Jurkat, Clone E6-1 (cell line): ENCODE measurements around the gene ATG16L2.
"Not testable (repeated sequence)": the region's sequence is repeated elsewhere in the genome, so short reads cannot be mapped to it uniquely, and the experiment has no call there.

Experiments used
- DNase-seq: peaks from one replicate; pipeline ENCODE4 v3.0.0-alpha.2; 2011; ENCODE audit warnings: low read depth, low spot score
- H3K4me3 ChIP-seq: 2 replicates; pipeline ENCODE4 v1.5.1; 2011; ENCODE audit warnings: mild to moderate bottlenecking, low read length, control low read depth, moderate library complexity

The ATG16L2 gene

DNA sequence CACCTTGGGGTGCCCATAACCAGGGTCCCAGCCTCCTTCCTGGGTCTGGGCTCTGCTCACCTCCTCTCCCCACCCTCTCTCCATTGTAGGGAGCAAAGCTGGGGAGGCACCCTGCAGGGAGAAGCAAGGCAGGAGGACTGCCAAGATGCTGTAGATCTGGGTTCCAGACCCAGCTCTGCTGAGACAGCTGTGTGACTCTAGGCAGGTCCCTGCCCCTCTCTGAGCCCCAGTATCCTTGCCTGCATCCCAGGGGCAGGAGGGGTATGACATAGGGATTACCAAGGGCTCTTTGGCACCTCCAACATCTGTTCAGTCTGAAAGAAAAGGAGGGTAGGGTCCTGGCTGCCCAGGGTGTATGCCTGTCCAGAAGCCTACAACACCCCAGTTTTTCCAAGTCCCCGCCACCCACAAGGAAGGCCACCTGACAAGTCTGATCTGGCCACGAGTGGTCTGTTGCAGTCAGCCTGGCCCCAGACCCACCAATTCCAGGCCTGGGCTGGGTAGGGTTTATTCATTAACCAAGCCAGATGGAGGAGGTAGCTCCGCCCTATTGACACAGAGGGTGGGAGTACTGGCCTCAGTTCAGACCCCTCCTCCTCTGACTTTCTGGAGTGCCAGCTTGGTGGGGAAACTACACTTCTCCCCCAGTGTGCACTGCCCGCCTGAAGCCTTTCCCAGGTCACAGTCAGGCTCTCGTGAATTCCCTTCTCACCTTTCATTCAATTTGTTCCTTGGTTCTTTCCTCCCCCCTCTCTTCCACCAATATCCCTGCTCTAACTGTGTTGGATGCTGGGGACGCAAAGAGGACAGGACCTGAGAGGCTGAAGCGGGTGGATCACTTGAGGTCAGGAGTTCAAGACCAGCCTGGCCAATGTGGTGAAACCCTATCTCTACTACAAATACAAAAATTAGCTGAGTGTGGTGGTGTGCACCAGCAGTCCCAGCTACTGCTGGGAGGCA is 35.4 kb upstream of the ATG16L2 start:
- no peak overlapping the region for H3K4me3 ChIP-seq
- no peak for DNase-seq

- DNase-seq, result no peak
- H3K4me3 ChIP-seq, result no peak overlapping the region
These were observed 34.6 kb upstream of the ATG16L2 start for GRCh38 chr11:72779495-72780128.

- no peak overlapping the region for H3K4me3 ChIP-seq
- no peak for DNase-seq
These were observed 33.7 kb upstream of the ATG16L2 start for GRCh38 chr11:72780296-72781062.

- no peak overlapping the region; the same call in 1 of the 2 replicates for H3K4me3 ChIP-seq
- DNase-seq, result no peak
These were observed 33.2 kb upstream of the ATG16L2 start for GRCh38 chr11:72781063-72781312.

DNA sequence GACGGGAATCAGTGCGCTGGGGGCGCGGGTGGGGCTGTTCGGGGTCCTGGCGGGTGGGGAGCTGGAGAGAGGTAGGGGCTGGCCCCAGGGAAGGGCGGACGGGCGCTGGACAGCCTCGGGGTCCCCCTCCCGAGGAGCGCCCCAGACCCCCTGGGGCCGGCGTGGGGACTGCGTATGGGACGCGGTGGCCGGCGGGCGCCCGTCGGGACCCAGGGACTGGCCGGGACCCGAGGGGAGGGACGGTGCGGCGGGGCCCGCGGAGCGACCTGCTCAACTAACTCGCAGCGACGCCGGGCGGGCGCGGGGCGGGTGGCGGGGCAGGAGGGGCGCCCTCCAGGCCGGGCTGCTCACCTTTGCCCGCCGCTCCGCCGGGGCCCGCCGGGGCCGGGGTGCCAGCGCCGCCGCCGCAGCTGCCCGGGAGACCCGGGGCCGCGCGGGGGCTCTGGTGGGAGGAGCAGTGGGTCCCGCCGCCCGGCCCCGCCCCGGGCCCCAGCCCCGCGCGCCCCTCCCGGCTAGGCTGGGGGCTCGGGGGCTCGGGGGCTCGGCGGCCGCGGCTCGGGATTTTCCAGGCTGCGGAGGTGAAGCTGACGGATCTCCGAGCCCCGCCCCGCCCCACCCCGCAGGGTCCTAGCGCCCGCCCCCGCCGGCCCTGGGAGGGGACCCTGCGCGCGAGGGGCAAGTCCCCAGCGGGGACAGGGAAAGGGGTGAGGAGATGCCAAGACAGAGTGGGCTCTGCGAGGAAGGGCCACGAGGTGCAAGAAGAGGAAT is 32.7 kb upstream of the ATG16L2 start:
- DNase-seq, result no peak
- peak overlapping the region; percentile 43 for H3K4me3 ChIP-seq

DNA sequence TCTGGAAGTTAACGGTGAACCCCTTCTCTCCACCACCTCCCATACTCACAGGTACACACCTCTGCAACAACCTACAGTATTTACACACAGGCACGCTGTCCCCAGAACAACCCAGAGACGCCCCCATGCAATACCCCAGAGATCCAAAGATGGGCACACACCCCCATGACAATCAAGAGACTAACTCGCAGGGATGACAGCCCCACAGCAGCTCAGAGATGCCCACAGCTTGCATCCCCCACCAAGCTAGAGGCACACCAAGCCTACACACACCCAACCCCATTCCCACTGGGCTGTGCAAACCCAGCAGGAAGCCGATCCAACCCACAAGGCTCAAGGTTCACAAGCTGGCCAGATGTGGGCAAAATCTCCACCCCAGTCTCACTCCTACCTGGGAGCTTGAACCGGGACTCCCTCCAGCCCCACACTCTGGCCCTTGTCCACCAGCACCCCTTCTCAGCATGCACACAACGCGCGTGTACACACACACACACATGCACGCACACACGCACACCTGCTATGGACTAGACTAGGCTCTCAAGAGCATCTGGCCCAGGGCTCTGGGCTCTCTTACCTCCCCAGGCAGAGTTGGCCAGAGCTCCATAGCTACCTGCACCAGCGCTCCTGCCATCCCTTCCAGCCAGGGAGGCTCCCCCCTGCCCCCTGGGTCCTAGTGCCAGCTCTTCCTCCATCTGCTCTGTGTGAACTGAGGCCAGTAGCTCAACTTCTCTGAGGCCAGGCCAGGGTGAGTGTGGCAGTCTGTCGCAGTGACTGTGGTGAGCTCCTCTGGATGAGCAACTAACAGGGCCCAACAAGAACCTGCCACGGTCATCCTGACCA is 31.9 kb upstream of the ATG16L2 start:
- peak overlapping the region; percentile 43 for H3K4me3 ChIP-seq
- no peak for DNase-seq

DNA sequence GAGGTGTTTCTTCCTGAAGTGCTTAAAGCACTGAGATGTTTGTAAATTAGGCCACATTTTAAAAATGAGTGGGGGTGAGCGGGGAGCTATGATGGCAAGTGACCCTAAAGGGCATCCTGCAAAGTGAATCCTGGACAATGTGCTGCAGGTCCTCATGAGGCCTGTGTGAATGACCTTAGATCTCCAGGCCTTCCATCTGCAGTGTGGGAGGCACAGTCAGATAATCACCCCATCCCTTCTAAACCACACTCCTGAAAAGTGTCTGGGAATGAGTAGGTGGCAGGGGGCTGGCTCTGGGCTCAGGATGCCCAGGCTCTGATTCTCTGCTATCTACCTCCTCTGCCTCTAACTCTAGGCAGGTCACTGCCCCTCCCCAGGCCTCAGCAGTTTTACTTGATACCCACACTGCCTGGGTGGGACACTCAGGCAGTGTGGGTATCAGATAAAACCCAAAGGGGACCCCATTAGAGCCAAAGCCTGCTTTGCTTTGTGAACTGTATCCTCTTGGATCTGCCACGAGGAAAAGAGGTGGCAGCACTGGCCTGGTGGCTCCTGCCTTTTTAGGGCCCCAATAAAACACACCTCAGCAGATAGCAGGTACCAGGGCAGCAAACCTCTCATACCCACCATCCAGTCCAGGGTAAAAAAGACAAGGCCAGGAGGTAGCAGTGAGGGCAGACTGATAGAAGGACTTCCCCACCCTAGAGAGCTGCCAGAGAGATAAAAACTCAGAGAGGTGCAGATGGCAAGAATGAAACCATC is 30.9 kb upstream of the ATG16L2 start:
- H3K4me3 ChIP-seq, result no peak overlapping the region
- DNase-seq, result no peak

DNA sequence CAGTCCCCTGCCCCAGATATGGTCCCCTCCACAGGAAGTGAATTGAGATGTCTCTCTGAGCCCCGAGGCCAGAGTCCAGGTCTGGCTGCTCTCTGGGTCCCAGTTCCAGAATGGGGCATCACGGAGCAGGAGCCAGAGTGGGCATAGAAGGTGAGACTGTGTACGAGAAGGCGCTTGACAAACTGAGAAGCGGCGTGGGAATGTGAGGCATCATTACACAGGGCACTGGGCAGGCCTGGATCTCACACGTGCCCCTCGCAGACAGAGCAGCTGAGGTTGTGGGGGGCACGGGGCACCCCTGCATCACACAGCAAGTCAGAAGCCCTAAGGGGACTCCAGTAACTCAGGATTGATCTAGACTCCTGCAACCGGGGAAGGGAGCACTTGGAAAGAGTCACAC is 29.5 kb upstream of the ATG16L2 start:
- H3K4me3 ChIP-seq, result no peak overlapping the region
- no peak for DNase-seq

GRCh38 chr11:72786305-72787215 is 27.7 kb upstream of the ATG16L2 start:
- DNase-seq, result no peak
- H3K4me3 ChIP-seq, result no peak overlapping the region

DNA sequence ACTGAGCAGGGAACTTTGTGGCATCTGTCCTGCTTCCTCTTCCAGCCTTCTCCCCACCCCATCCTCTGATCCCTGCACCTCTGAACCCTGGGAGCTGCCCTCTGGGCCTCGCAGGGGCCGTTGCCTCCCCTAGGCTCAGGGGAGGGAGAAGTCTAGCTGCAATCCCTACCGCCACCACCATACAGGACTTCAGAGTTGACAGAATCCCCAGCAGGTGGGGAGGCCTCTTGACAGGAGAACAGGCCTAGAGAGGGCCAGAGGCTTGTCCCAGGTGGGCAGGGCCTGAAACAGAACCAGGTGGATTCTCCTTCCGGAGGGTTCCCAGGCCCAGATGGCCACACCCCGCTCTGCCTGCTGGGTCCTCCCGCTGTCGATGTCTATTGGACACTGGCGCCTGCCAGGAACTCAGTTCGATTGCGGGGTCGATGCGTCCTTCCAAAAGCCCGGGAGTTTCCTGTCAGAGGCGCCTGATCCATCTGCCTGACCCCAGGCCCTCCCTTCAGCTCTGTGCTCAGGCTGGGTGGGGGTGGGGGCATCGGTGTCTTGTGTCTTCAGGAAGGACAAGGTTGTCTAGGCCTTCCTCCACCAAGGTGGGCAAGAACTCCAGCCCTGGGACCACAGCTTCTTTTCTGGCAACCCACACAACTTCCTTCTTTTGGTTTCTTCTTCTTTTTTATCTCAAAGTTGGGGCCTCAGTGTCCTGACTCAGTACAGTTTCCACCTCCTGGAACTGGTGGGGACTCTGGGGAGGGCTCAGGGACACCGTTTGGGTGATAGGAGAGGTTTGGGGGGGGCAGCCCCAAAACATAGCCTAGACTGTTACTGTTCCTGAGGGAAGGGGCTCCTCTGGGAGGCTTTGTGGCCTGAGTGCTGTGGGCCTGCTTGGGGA is 26.8 kb upstream of the ATG16L2 start:
- no peak overlapping the region for H3K4me3 ChIP-seq
- no peak for DNase-seq

- DNase-seq, result no peak
- H3K4me3 ChIP-seq, result no peak overlapping the region
These were observed 26.0 kb upstream of the ATG16L2 start for GRCh38 chr11:72788241-72788640.

GRCh38 chr11:72789493-72790131 is 24.6 kb upstream of the ATG16L2 start:
- no peak overlapping the region for H3K4me3 ChIP-seq
- DNase-seq, result no peak

DNA sequence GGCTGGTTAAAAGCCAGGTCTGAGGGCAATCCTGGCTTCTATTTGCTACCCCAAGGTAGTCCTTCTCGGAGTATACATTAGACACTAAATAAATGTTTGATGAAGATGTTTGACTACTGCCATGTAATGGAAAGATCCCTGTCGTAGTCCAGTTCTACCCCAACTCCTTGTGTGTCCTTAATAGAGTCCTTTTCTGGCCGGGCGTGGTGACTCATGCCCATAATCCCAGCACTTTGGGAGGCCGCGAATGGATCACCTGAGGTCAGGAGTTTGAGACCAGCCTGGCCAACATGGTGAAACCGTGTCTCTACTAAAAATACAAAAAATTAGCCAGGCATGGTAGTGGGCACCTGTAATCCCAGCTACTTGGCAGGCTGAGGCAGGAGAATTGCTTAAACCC is 23.0 kb upstream of the ATG16L2 start:
- DNase-seq, H3K4me3 ChIP-seq: not testable (repeated sequence)

- DNase-seq, result no peak
- H3K4me3 ChIP-seq, result no peak overlapping the region
These were observed 21.7 kb upstream of the ATG16L2 start for GRCh38 chr11:72792437-72793021.

GRCh38 chr11:72793076-72793424 is 21.2 kb upstream of the ATG16L2 start:
- DNase-seq, result no peak
- peak overlapping the region; percentile 76 for H3K4me3 ChIP-seq
